ENCODE data around the gene VILL. TPM values are rescaled to one million over a fixed set of nuclear protein-coding genes. Genes with fewer than 3 reads are reported as not detected.
A peak's percentile ranks its signal among the peaks of the same experiment; 100 is the strongest.

The VILL gene
- total and polyA plus RNA-seq, 12 donors: 1.7 to 18.0 (median 7.3) TPM

DNA sequence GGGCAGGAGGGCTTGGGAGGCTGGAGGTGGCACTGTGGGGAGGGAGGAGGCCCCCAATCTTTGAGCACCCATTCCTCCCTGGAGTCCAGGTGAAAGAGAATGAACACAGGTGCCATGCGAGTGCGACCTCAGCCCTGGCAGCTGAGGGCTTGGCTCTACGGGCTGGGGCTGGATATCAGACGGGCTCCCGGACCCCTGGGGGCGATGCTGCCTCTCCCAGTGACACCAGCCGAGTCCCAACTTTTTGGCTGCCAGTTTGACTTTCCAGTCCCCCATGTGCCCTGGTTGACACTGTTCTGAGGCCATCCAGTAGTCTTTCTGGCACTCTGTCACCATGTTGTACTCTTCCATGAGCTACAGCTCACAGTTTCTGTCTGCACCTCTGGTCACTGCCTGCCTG, 1.2 kb downstream of the VILL start:
- H3K27ac ChIP-seq: no peak overlapping the region
- 85 to 89% (median 87%) methylated on average over 2 to 7 of the region's 7 CpGs for WGBS, 4 donors

GRCh38 chr3:37992271-37993066, 1.9 kb downstream of the VILL start:
- TF ChIP-seq CTCF (IDR thresholded peaks at IDR 0.05) (no peak), POLR2A (IDR thresholded peaks at IDR 0.05) (no peak)
- H3K9me3 ChIP-seq (replicated peaks in 1 of 3): no peaks in the 10 kb centered on the region

More for the DNA sequence above, 1.2 kb downstream of the VILL start:
- H3K9me3 ChIP-seq (replicated peaks in 1 of 3): no peaks in the 10 kb centered on the region
- no peaks in the 10 kb centered on the region for H3K36me3 ChIP-seq (replicated peaks in 1 of 2)
- no peak overlapping the region for H3K4me3 ChIP-seq
- H3K27me3 ChIP-seq: no peaks in the 10 kb centered on the region
- intact Hi-C loops (cut with DNase I): no loop called here
- peaks cover 6 to 15% of the 10 kb centered on the region in 2 donors for H3K4me1 ChIP-seq (replicated peaks in 1 of 2)
- peak in 2 of 7 donors; percentile 13 to 19 for DNase-seq
- no peak for TF ChIP-seq POLR2A (IDR thresholded peaks at IDR 0.05)
- no peak for TF ChIP-seq CTCF (IDR thresholded peaks at IDR 0.05)

GRCh38 chr3:37993067-37993455, 2.5 kb downstream of the VILL start:
- no peak overlapping the region for H3K27ac ChIP-seq
- no peak for TF ChIP-seq POLR2A (IDR thresholded peaks at IDR 0.05)
- TF ChIP-seq CTCF (IDR thresholded peaks at IDR 0.05): no peak
- no peaks in the 10 kb centered on the region for H3K9me3 ChIP-seq (replicated peaks in 1 of 3)
- 91 to 93% (median 92%) methylated on average over 8 of the region's 8 CpGs for WGBS, 4 donors
- peaks cover 6 to 18% of the 10 kb centered on the region in 2 donors for H3K4me1 ChIP-seq (replicated peaks in 1 of 2)
- intact Hi-C loops (cut with DNase I): no loop called here
- H3K4me3 ChIP-seq: no peak overlapping the region
- DNase-seq: no peak
- H3K27me3 ChIP-seq: no peaks in the 10 kb centered on the region
- no peaks in the 10 kb centered on the region for H3K36me3 ChIP-seq (replicated peaks in 1 of 2)

More at GRCh38 chr3:37992271-37993066, 1.9 kb downstream of the VILL start:
- Histone ChIP-seq H3K4me1 (replicated peaks in 1 of 2) (peaks cover 6 to 15% of the 10 kb centered on the region in 2 donors), H3K4me3 (no peak overlapping the region), H3K27me3 (no peaks in the 10 kb centered on the region), H3K36me3 (replicated peaks in 1 of 2) (no peaks in the 10 kb centered on the region), H3K27ac (no peak overlapping the region)
- WGBS, 4 donors: 86 to 89% (median 87%) methylated on average over 7 to 9 of the region's 9 CpGs
- intact Hi-C loops (cut with DNase I): no loop called here
- peak in 2 of 7 donors; percentile 13 to 16 for DNase-seq

DNA sequence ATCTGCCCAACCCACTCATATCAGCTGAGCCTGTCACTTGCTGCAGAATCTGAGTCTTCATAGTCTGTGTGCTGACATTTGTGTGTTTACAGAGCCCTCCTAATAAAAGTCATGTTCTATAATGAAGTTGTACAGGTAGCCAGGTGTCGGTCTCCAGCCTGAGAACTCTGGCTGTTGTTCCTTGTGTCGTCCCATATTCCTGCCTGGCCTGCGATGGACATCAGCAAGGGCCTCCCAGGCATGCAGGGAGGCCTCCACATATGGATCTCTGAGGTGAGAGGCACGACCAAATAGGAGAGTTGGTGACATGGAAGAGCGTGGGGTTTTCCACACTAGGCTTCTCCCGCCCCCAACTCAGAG, 2.9 kb downstream of the VILL start:
- Histone ChIP-seq H3K4me3 (peak overlapping the region in 1 of 4 donors; percentile 75), H3K36me3 (replicated peaks in 1 of 2) (no peaks in the 10 kb centered on the region), H3K4me1 (replicated peaks in 1 of 2) (peaks cover 8 to 21% of the 10 kb centered on the region in 2 donors), H3K27ac (peak overlapping the region in 2 of 5 donors; percentile 82 to 87), H3K9me3 (replicated peaks in 1 of 3) (no peaks in the 10 kb centered on the region), H3K27me3 (no peaks in the 10 kb centered on the region)
- DNase-seq: no peak
- intact Hi-C loops (cut with DNase I): no loop called here
- WGBS, 4 donors: 62 to 75% (median 65%) methylated on average over 5 to 6 of the region's 6 CpGs
- TF ChIP-seq POLR2A (IDR thresholded peaks at IDR 0.05) (no peak), CTCF (IDR thresholded peaks at IDR 0.05) (no peak)

Measured in adrenal gland (tissue), 12 donors.